MM.1S (cell line): ENCODE measurements around the gene FAM83B.

Source experiments
- DNase-seq: peaks from one replicate; pipeline ENCODE4 v3.0.0-alpha.2; 2015
- H2AFZ ChIP-seq: fragments of 300-600 bp; sonication (generic); 2 replicates; pipeline ENCODE4 v1.6.0; 2016; ENCODE audit warnings: antibody characterized with exemption, low read length
- H3F3A ChIP-seq: fragments of 300-600 bp; sonication (generic); 2 replicates; pipeline ENCODE4 v1.6.1; 2016; ENCODE audit warnings: mild to moderate bottlenecking, antibody characterized with exemption, low read length, moderate library complexity, mixed read lengths; ENCODE audit not compliant: insufficient read depth
- H3K27ac ChIP-seq: fragments of 300-600 bp; sonication (generic); 2 replicates; pipeline ENCODE4 v1.5.1; 2016; ENCODE audit warnings: mild to moderate bottlenecking, low read length
- H3K27me3 ChIP-seq: fragments of 300-600 bp; sonication (generic); replicated peaks from 2 replicates; pipeline ENCODE4 v1.6.0; 2016; ENCODE audit warnings: low read length; ENCODE audit not compliant: insufficient read depth
- H3K36me3 ChIP-seq: fragments of 300-600 bp; sonication (generic); replicated peaks from 2 replicates; pipeline ENCODE4 v1.6.1; 2016; ENCODE audit warnings: mild to moderate bottlenecking, low read length, mixed read lengths; ENCODE audit not compliant: insufficient read depth
- H3K4me1 ChIP-seq: fragments of 300-600 bp; sonication (generic); 2 replicates; pipeline ENCODE4 v1.6.1; 2016; ENCODE audit warnings: low read length, mixed read lengths
- H3K4me2 ChIP-seq: fragments of 300-600 bp; sonication (generic); 2 replicates; pipeline ENCODE4 v1.6.0; 2016; ENCODE audit warnings: low read depth, low read length
- H3K4me3 ChIP-seq: fragments of 300-600 bp; sonication (generic); 2 replicates; pipeline ENCODE4 v1.5.1; 2016; ENCODE audit warnings: low read length, mixed read lengths
- H3K79me2 ChIP-seq: fragments of 300-600 bp; sonication (generic); 2 replicates; pipeline ENCODE4 v1.6.1; 2016; ENCODE audit warnings: mixed run types, low read length, mixed read lengths
- H3K9ac ChIP-seq: fragments of 300-600 bp; sonication (generic); 2 replicates; pipeline ENCODE4 v1.6.1; 2016; ENCODE audit warnings: low read length, mixed read lengths
- H3K9me2 ChIP-seq: fragments of 300-600 bp; sonication (generic); replicated peaks from 2 replicates; pipeline ENCODE4 v1.6.1; 2016; ENCODE audit warnings: mild to moderate bottlenecking, low read length, mixed read lengths; ENCODE audit not compliant: insufficient read depth
- H3K9me3 ChIP-seq: fragments of 300-600 bp; sonication (generic); replicated peaks from 2 replicates; pipeline ENCODE4 v1.6.1; 2016; ENCODE audit warnings: mild to moderate bottlenecking, low read length, mixed read lengths; ENCODE audit not compliant: insufficient read depth
- H4K20me1 ChIP-seq: fragments of 300-600 bp; sonication (generic); 2 replicates; pipeline ENCODE4 v1.6.1; 2016; ENCODE audit warnings: mild to moderate bottlenecking, low read length, moderate library complexity, mixed read lengths; ENCODE audit not compliant: insufficient read depth
- EZH2 ChIP-seq: fragments of 300-600 bp; sonication (generic); optimal IDR thresholded peaks from 2 replicates; pipeline ENCODE3; 2017; ENCODE audit warnings: low read depth, mild to moderate bottlenecking, antibody characterized with exemption, low read length, mixed read lengths
- EZH2phosphoT487 ChIP-seq: fragments of 300-600 bp; sonication (generic); IDR thresholded peaks from 2 replicates; pipeline ENCODE4 v1.6.1; 2018; ENCODE audit warnings: antibody characterized with exemption, low read length
- TF ChIP-seq, protein P1 (sequence below): fragments of 300-600 bp; sonication (generic); IDR thresholded peaks from 2 replicates; pipeline ENCODE4 v1.5.1; 2016; ENCODE audit warnings: antibody characterized with exemption, low read length, mixed read lengths

FAM83B gene

DNA sequence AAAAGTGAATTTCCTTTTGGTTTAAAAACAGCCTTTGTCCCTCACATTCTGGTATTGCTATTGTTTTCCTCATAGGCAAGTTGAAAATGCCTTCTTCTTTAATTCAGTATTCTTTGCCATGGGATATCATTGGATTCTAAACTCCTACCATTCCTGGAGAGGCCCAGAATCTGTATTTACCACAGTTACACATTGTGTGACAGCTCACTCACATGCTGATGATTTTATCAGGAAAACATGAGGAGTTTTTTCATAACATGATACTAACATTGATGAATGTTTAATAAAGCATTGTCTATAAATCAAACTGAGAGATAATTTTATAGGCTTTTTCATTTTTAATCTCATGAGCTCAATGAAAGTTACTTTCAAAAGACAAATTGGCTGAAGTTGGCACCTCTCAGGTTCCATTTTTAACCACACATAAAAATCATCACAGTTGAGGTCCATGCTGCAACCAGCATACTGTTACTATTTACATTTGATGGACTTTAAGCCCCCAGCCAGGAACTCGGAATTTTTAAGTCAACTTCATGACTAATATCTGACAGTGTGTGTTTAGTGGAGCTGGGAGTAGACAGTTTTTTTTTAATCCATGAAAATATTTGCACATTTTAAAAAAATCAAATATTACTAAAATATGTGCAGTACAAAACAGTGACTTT is 82.8 kb downstream of the FAM83B start:
- H3K4me2 ChIP-seq: no peak overlapping the region
- H3K4me3 ChIP-seq: no peak overlapping the region

DNA sequence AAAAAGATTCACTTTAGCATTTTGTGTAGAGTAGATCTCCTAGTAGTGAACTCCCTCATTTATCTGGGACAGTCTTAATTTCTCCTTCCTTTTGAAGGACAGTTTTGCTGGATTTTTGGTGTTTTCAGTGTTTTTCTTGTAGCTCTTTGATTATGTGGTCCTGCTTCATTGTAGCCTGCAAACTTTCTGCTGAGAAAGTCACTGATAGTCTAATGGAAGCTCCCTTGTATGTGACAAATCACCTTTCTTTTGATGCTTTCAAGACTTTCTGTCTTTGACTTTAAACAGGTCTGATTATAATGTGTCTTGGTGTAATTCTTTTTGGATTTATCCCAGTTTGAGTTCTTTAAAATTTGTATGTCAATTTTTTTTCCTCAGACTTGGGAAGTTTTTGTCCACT is 86.1 kb downstream of the FAM83B start:
- TF ChIP-seq, protein P1, sequence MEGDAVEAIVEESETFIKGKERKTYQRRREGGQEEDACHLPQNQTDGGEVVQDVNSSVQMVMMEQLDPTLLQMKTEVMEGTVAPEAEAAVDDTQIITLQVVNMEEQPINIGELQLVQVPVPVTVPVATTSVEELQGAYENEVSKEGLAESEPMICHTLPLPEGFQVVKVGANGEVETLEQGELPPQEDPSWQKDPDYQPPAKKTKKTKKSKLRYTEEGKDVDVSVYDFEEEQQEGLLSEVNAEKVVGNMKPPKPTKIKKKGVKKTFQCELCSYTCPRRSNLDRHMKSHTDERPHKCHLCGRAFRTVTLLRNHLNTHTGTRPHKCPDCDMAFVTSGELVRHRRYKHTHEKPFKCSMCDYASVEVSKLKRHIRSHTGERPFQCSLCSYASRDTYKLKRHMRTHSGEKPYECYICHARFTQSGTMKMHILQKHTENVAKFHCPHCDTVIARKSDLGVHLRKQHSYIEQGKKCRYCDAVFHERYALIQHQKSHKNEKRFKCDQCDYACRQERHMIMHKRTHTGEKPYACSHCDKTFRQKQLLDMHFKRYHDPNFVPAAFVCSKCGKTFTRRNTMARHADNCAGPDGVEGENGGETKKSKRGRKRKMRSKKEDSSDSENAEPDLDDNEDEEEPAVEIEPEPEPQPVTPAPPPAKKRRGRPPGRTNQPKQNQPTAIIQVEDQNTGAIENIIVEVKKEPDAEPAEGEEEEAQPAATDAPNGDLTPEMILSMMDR: no peak
- TF ChIP-seq EZH2 (no peak), EZH2phosphoT487 (no peak)
- no peak overlapping the region for H3K27ac ChIP-seq
- H3K36me3 ChIP-seq: no peaks in the 10 kb centered on the region

More for the DNA sequence above, 82.8 kb downstream of the FAM83B start:
- Histone ChIP-seq H3K9me3 (no peaks in the 10 kb centered on the region; the same call in 1 of the 2 replicates), H3K9me2 (no peaks in the 10 kb centered on the region), H3K36me3 (no peaks in the 10 kb centered on the region), H3F3A (no peaks in the 10 kb centered on the region), H4K20me1 (no peaks in the 10 kb centered on the region), H3K27ac (no peak overlapping the region), H3K79me2 (no peaks in the 10 kb centered on the region), H2AFZ (no peak overlapping the region), H3K4me1 (no peaks in the 10 kb centered on the region), H3K27me3 (no peaks in the 10 kb centered on the region), H3K9ac (no peak overlapping the region)
- TF ChIP-seq, protein P1: no peak
- TF ChIP-seq EZH2phosphoT487 (no peak), EZH2 (no peak)
- DNase-seq: no peak

DNA sequence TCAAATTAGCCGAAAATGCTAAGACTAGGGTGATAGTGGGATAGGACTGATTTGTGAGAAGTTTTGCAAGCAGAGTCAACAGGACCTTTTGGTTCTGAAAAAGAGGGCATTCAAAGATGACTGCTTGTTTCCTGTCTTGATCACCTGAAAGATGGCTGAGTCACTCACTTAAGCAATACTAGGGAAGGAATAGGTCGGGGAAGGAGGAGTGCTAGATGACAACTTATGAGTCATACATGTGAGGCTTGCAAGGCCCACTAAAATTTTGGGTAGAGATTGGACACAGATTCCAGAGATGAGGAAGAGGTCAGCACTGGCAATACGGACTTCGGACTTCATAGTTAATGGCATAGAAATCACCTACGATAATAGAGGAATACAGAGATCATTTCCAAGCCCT is 89.2 kb downstream of the FAM83B start:
- H2AFZ ChIP-seq: no peak overlapping the region
- H3F3A ChIP-seq: no peaks in the 10 kb centered on the region
- no peak overlapping the region for H3K4me3 ChIP-seq

More for the DNA sequence above, 86.1 kb downstream of the FAM83B start:
- Histone ChIP-seq H3K9me3 (no peaks in the 10 kb centered on the region; the same call in 1 of the 2 replicates), H2AFZ (no peak overlapping the region), H4K20me1 (no peaks in the 10 kb centered on the region), H3K4me3 (no peak overlapping the region), H3K27me3 (no peaks in the 10 kb centered on the region), H3K79me2 (no peaks in the 10 kb centered on the region), H3K9me2 (no peaks in the 10 kb centered on the region), H3F3A (no peaks in the 10 kb centered on the region), H3K9ac (no peak overlapping the region), H3K4me2 (no peak overlapping the region), H3K4me1 (no peaks in the 10 kb centered on the region)
- no peak for DNase-seq

More for the DNA sequence above, 89.2 kb downstream of the FAM83B start:
- H3K4me2 ChIP-seq: no peak overlapping the region
- H3K9ac ChIP-seq: no peak overlapping the region
- no peaks in the 10 kb centered on the region for H3K27me3 ChIP-seq
- H3K27ac ChIP-seq: no peak overlapping the region
- H3K79me2 ChIP-seq: no peaks in the 10 kb centered on the region
- no peak for DNase-seq
- H3K9me3 ChIP-seq: no peaks in the 10 kb centered on the region; the same call in 1 of the 2 replicates
- no peaks in the 10 kb centered on the region for H3K9me2 ChIP-seq
- no peaks in the 10 kb centered on the region for H4K20me1 ChIP-seq
- no peak for TF ChIP-seq EZH2
- TF ChIP-seq, protein P1: no peak
- TF ChIP-seq EZH2phosphoT487: no peak
- H3K36me3 ChIP-seq: no peaks in the 10 kb centered on the region
- no peaks in the 10 kb centered on the region for H3K4me1 ChIP-seq
